IPS-20b (cell line): ENCODE data around the gene KCNMA1.

Experiments
- H3K27ac ChIP-seq: one replicate; pipeline ENCODE4 v1.5.1; 2013; ENCODE audit warnings: low read length
- H3K27me3 ChIP-seq: 2 replicates; pipeline ENCODE4 v1.6.1; 2013; ENCODE audit warnings: mild to moderate bottlenecking, low read length, inconsistent platforms; ENCODE audit not compliant: insufficient read depth
- H3K36me3 ChIP-seq: 2 replicates; pipeline ENCODE4 v1.6.1; 2013; ENCODE audit warnings: low read depth, mild to moderate bottlenecking, inconsistent platforms, low read length, moderate library complexity; ENCODE audit not compliant: insufficient read depth
- H3K4me1 ChIP-seq: 2 replicates; pipeline ENCODE4 v1.6.1; 2013; ENCODE audit warnings: mild to moderate bottlenecking, control low read depth, inconsistent platforms, low read length, moderate library complexity; ENCODE audit not compliant: insufficient read depth
- H3K4me3 ChIP-seq: 2 replicates; pipeline ENCODE4 v1.5.1; 2013; ENCODE audit warnings: mild to moderate bottlenecking, low read length, inconsistent platforms
- H3K9ac ChIP-seq: 2 replicates; pipeline ENCODE4 v1.6.1; 2013; ENCODE audit warnings: low read depth, mild to moderate bottlenecking, inconsistent platforms, low read length, moderate library complexity
- H3K9me3 ChIP-seq: 2 replicates; pipeline ENCODE4 v1.6.1; 2013; ENCODE audit warnings: mild to moderate bottlenecking, low read depth, low read length, inconsistent platforms; ENCODE audit not compliant: insufficient read depth

The KCNMA1 gene

GRCh38 chr10:77080361-77081027 lies 557.1 kb downstream of the KCNMA1 start:
- Histone ChIP-seq H3K27me3 (no peaks in the 10 kb centered on the region), H3K27ac (no peak overlapping the region), H3K4me1 (peaks cover 35% of the 10 kb centered on the region), H3K36me3 (no peaks in the 10 kb centered on the region), H3K9me3 (no peaks in the 10 kb centered on the region), H3K4me3 (no peak overlapping the region), H3K9ac (no peak overlapping the region)

GRCh38 chr10:77079592-77080300 lies 557.9 kb downstream of the KCNMA1 start:
- no peaks in the 10 kb centered on the region for H3K9me3 ChIP-seq
- H3K4me3 ChIP-seq, result no peak overlapping the region
- no peaks in the 10 kb centered on the region for H3K27me3 ChIP-seq
- H3K36me3 ChIP-seq, result no peaks in the 10 kb centered on the region
- H3K27ac ChIP-seq, result no peak overlapping the region
- no peak overlapping the region for H3K9ac ChIP-seq
- H3K4me1 ChIP-seq, result peaks cover 33% of the 10 kb centered on the region

- Histone ChIP-seq H3K4me3 (no peak overlapping the region), H3K4me1 (peaks cover 24% of the 10 kb centered on the region), H3K27me3 (no peaks in the 10 kb centered on the region), H3K9me3 (no peaks in the 10 kb centered on the region), H3K9ac (no peak overlapping the region), H3K36me3 (no peaks in the 10 kb centered on the region), H3K27ac (no peak overlapping the region)
Measured at GRCh38 chr10:77077316-77077945, 560.2 kb downstream of the KCNMA1 start.

GRCh38 chr10:77075926-77076325 lies 561.7 kb downstream of the KCNMA1 start:
- H3K4me3 ChIP-seq, result no peak overlapping the region
- H3K27ac ChIP-seq, result no peak overlapping the region
- no peaks in the 10 kb centered on the region for H3K36me3 ChIP-seq
- H3K9ac ChIP-seq, result no peak overlapping the region
- H3K4me1 ChIP-seq, result peaks cover 17% of the 10 kb centered on the region
- H3K9me3 ChIP-seq, result no peaks in the 10 kb centered on the region
- no peaks in the 10 kb centered on the region for H3K27me3 ChIP-seq

GRCh38 chr10:77074104-77074624 lies 563.4 kb downstream of the KCNMA1 start:
- Histone ChIP-seq H3K9me3 (no peaks in the 10 kb centered on the region), H3K36me3 (no peaks in the 10 kb centered on the region), H3K27me3 (no peaks in the 10 kb centered on the region), H3K4me3 (no peak overlapping the region), H3K9ac (no peak overlapping the region), H3K4me1 (0 out of 2 replicates have a peak, but pooled peaks cover 3% of the 10 kb centered on the region), H3K27ac (no peak overlapping the region)

GRCh38 chr10:77073663-77073960 lies 564.0 kb downstream of the KCNMA1 start:
- H3K9ac ChIP-seq, result no peak overlapping the region
- no peaks in the 10 kb centered on the region for H3K9me3 ChIP-seq
- no peaks in the 10 kb centered on the region for H3K36me3 ChIP-seq
- no peak overlapping the region for H3K27ac ChIP-seq
- no peak overlapping the region for H3K4me3 ChIP-seq
- H3K27me3 ChIP-seq, result no peaks in the 10 kb centered on the region
- 0 out of 2 replicates have a peak, but pooled peaks cover 3% of the 10 kb centered on the region for H3K4me1 ChIP-seq

- H3K4me3 ChIP-seq, result no peak overlapping the region
- 0 out of 2 replicates have a peak, but pooled peaks cover 3% of the 10 kb centered on the region for H3K4me1 ChIP-seq
- H3K9me3 ChIP-seq, result no peaks in the 10 kb centered on the region
- H3K27me3 ChIP-seq, result no peaks in the 10 kb centered on the region
- H3K27ac ChIP-seq, result no peak overlapping the region
- H3K9ac ChIP-seq, result no peak overlapping the region
- H3K36me3 ChIP-seq, result no peaks in the 10 kb centered on the region
Measured at GRCh38 chr10:77072836-77073662, 564.6 kb downstream of the KCNMA1 start.

GRCh38 chr10:77072361-77072835 lies 565.2 kb downstream of the KCNMA1 start:
- Histone ChIP-seq H3K9ac (no peak overlapping the region), H3K4me1 (0 out of 2 replicates have a peak, but pooled peaks cover 3% of the 10 kb centered on the region), H3K4me3 (no peak overlapping the region), H3K27me3 (no peaks in the 10 kb centered on the region), H3K36me3 (no peaks in the 10 kb centered on the region), H3K9me3 (no peaks in the 10 kb centered on the region), H3K27ac (no peak overlapping the region)

GRCh38 chr10:77071956-77072355 lies 565.7 kb downstream of the KCNMA1 start:
- Histone ChIP-seq H3K27ac (no peak overlapping the region), H3K9me3 (no peaks in the 10 kb centered on the region), H3K36me3 (no peaks in the 10 kb centered on the region), H3K4me1 (0 out of 2 replicates have a peak, but pooled peaks cover 1% of the 10 kb centered on the region), H3K9ac (no peak overlapping the region), H3K27me3 (no peaks in the 10 kb centered on the region), H3K4me3 (no peak overlapping the region)

- H3K36me3 ChIP-seq, result no peaks in the 10 kb centered on the region
- H3K4me3 ChIP-seq, result no peak overlapping the region
- no peak overlapping the region for H3K27ac ChIP-seq
- no peak overlapping the region for H3K9ac ChIP-seq
- no peaks in the 10 kb centered on the region for H3K9me3 ChIP-seq
- H3K4me1 ChIP-seq, result no peaks in the 10 kb centered on the region
- H3K27me3 ChIP-seq, result no peaks in the 10 kb centered on the region
Measured at GRCh38 chr10:77071001-77071511, 566.6 kb downstream of the KCNMA1 start.

- Histone ChIP-seq H3K36me3 (no peaks in the 10 kb centered on the region), H3K9ac (no peak overlapping the region), H3K27ac (no peak overlapping the region), H3K27me3 (no peaks in the 10 kb centered on the region), H3K9me3 (no peaks in the 10 kb centered on the region), H3K4me1 (no peaks in the 10 kb centered on the region), H3K4me3 (no peak overlapping the region)
Measured at GRCh38 chr10:77070346-77070745, 567.3 kb downstream of the KCNMA1 start.
